HepG2 (cell line): ENCODE data around the gene OR10W1. TPM values are rescaled to one million over a fixed set of nuclear protein-coding genes. Genes with fewer than 3 reads are reported as not detected.

Experiments used
- ATAC-seq: fragments of 200-7000 bp; cut with Tn5 transposase; 3 replicates; pipeline ENCODE4 v1.9.1; 2020; ENCODE audit warnings: mild to moderate bottlenecking, moderate library complexity
- BruUV-seq: library from RNA; stranded (reverse); fragments of 400-500 nt; replicated peaks from 2 replicates; lab custom pipeline; 2021; lab: Mats Ljungman, UMichigan
- CTCF ChIA-PET: fragments of 300-600 bp; formaldehyde crosslinking; extraction: SDS; loops from one replicate; lab custom pipeline; 2021; ENCODE audit warnings: low total read pairs, inconsistent platforms, low intra/inter-chr PET ratio; lab: Yijun Ruan, JAX
- POLR2A ChIA-PET: fragments of 350-600 bp; sonication (Branson Sonifier 250); formaldehyde crosslinking; loops from one replicate; lab custom pipeline; 2020; ENCODE audit warnings: antibody characterized with exemption, inconsistent platforms; lab: Yijun Ruan, JAX
- DNase-seq: peaks from one replicate; pipeline ENCODE4 v3.0.0-alpha.2; 2015; ENCODE audit warnings: low spot score
- FAIRE-seq: peaks from 3 replicates; lab custom pipeline; 2011; peaks lifted over from hg19 to GRCh38; lab: Jason Lieb, UNC
- H2AFZ ChIP-seq: one replicate; pipeline ENCODE4 v1.6.1; 2011; ENCODE audit warnings: low read length, inconsistent platforms
- H3K27ac ChIP-seq: fragments of 300-600 bp; 3 replicates; pipeline ENCODE4 v1.8.0; 2011; ENCODE audit warnings: mixed run types, mild to moderate bottlenecking, mixed read lengths, low read length, inconsistent platforms; ENCODE audit not compliant: insufficient read depth; ENCODE audit errors: extremely low read length
- H3K27me3 ChIP-seq, 2 experiments: fragments of 200-600 bp in 1 of 2; 2 replicates in 1 of 2; 3 replicates in 1 of 2; pipeline versions ENCODE4 v1.6.0 to v1.8.0; 2011; ENCODE audit warnings: low read length in 2 of 2, mild to moderate bottlenecking in 2 of 2, moderate library complexity in 2 of 2, inconsistent platforms in 1 of 2; ENCODE audit not compliant: insufficient read depth in 2 of 2, control insufficient read depth in 1 of 2
- H3K36me3 ChIP-seq, 2 experiments: fragments of 200-600 bp in 1 of 2; replicated peaks in 1 of 2; 2 replicates in 1 of 2; 3 replicates in 1 of 2; pipeline versions ENCODE4 v1.5.1 to v1.8.0; 2011; ENCODE audit warnings: low read length in 2 of 2, inconsistent platforms in 1 of 2; ENCODE audit not compliant: insufficient read depth in 2 of 2, control insufficient read depth in 1 of 2
- H3K4me1 ChIP-seq: 2 replicates; pipeline ENCODE4 v1.5.1; 2012; ENCODE audit warnings: low read length, inconsistent platforms; ENCODE audit not compliant: insufficient read depth
- H3K4me2 ChIP-seq: 2 replicates; pipeline ENCODE4 v1.6.0; 2011; ENCODE audit warnings: low read depth, low read length, inconsistent platforms
- H3K4me3 ChIP-seq, 3 experiments: fragments of 200-600 bp in 1 of 3; sonication (generic), shearing (Covaris generic) in 1 of 3; replicated peaks in 1 of 3; 2 replicates each; pipeline ENCODE4 v1.5.1; 2011 to 2016; ENCODE audit warnings: low read length in 3 of 3, inconsistent platforms in 2 of 3, low read depth in 2 of 3, mild to moderate bottlenecking in 2 of 3, control low read depth in 1 of 3, mixed read lengths in 1 of 3; ENCODE audit not compliant: insufficient read depth in 1 of 3
- H3K79me2 ChIP-seq: one replicate; pipeline ENCODE4 v1.6.1; 2011; ENCODE audit warnings: low read length, inconsistent platforms; ENCODE audit not compliant: insufficient read depth
- H3K9ac ChIP-seq: 2 replicates; pipeline ENCODE4 v1.6.0; 2011; ENCODE audit warnings: mild to moderate bottlenecking, low read depth, low read length, inconsistent platforms; ENCODE audit not compliant: insufficient read depth
- H3K9me3 ChIP-seq: 2 replicates; pipeline ENCODE4 v1.5.1; 2012; ENCODE audit warnings: mild to moderate bottlenecking, low read length
- H4K20me1 ChIP-seq: 2 replicates; pipeline ENCODE4 v1.6.0; 2011; ENCODE audit warnings: inconsistent platforms, mild to moderate bottlenecking, low read length, moderate library complexity; ENCODE audit not compliant: insufficient read depth
- ARID5B ChIP-seq: IDR thresholded peaks from 2 replicates; pipeline ENCODE4 v1.4.0; 2020; ENCODE audit warnings: mild to moderate bottlenecking, missing genetic modification reagents
- CCDC6 ChIP-seq: sonication (generic); formaldehyde crosslinking; IDR thresholded peaks from 2 replicates; pipeline ENCODE4 v1.8.1; 2022; ENCODE audit warnings: mild to moderate bottlenecking, missing genetic modification reagents, moderate library complexity
- CTCF ChIP-seq: sonication (generic); formaldehyde crosslinking; IDR thresholded peaks from 2 replicates; pipeline ENCODE4 v1.5.0; 2020; ENCODE audit warnings: mild to moderate bottlenecking, missing genetic modification reagents, moderate library complexity
- KAT8 ChIP-seq: IDR thresholded peaks from 2 replicates; pipeline ENCODE4 v1.6.1; 2016; ENCODE audit warnings: missing genetic modification reagents, missing compliant biosample characterization
- NFATC3 ChIP-seq: sonication (generic); formaldehyde crosslinking; IDR thresholded peaks from 2 replicates; pipeline ENCODE4 v1.5.1; 2020; ENCODE audit warnings: mild to moderate bottlenecking, missing genetic modification reagents
- RAD21 ChIP-seq: fragments of 450-650 bp; formaldehyde crosslinking; IDR thresholded peaks from 2 replicates; pipeline ENCODE4 v1.5.0; 2020; ENCODE audit warnings: mild to moderate bottlenecking
- SIN3B ChIP-seq: fragments of 150-350 bp; IDR thresholded peaks from 2 replicates; pipeline ENCODE4 v1.6.1; 2014; ENCODE audit warnings: low read length
- SMC3 ChIP-seq: IDR thresholded peaks from 2 replicates; pipeline ENCODE4 v1.6.1; 2011; ENCODE audit warnings: low read length, improper control_type of control experiment
- STAG1 ChIP-seq: sonication (generic); formaldehyde crosslinking; IDR thresholded peaks from 2 replicates; pipeline ENCODE4 v1.4.0; 2020; ENCODE audit warnings: missing genetic modification reagents
- ZNF564 ChIP-seq: sonication (generic); formaldehyde crosslinking; IDR thresholded peaks from 2 replicates; pipeline ENCODE4 v1.8.1; 2023; ENCODE audit warnings: mild to moderate bottlenecking, missing genetic modification reagents
- ZNF891 ChIP-seq: sonication (generic); formaldehyde crosslinking; IDR thresholded peaks from 2 replicates; pipeline ENCODE4 v1.5.0; 2020; ENCODE audit warnings: mild to moderate bottlenecking, missing genetic modification reagents
- WGBS: methylation state at CpG from one replicate; pipeline ENCODE4 v1.1.6; 2017; ENCODE audit warnings: low lambda C conversion rate; 5-methylcytosine and 5-hydroxymethylcytosine counted together
- in situ Hi-C: cut with HindIII; loops from 2 replicates; pipeline ENCODE4 v1.10.0; 2017; ENCODE audit warnings: low pct_unique_long_range_greater_than_20kb; ENCODE audit not compliant: extremely low pct_ligation_motif_present
- intact Hi-C: fragments of 100-400 bp; cut with micrococcal nuclease; formaldehyde crosslinking; loops from one replicate; pipeline ENCODE4 v1.10.0; 2022; ENCODE audit not compliant: unreplicated experiment
- polyA plus RNA-seq, 8 experiments: library from polyadenylated mRNA; depleted of rRNA in 3 of 8; stranded (reverse) in 7 of 8; unstranded in 1 of 8; fragments of >200 nt; fragmentation: Illumina TruSeq in 4 of 8; extraction: Trizol in 4 of 8; gene quantifications; 2 replicates each; pipeline versions ENCODE4 v1.2.1 to v1.2.3, GENCODE V29; 2011 to 2016; ENCODE audit warnings: low read depth in 4 of 8, missing spikeins in 1 of 8, mixed read lengths in 1 of 8; ENCODE audit not compliant: insufficient read depth in 1 of 8
- total RNA-seq, 5 experiments: library from RNA; depleted of rRNA; stranded (reverse); fragments of >200 nt; fragmentation: Illumina TruSeq; extraction: Trizol; gene quantifications; 2 replicates each; pipeline ENCODE4 v1.2.3, GENCODE V29; 2016; ENCODE audit warnings: low read depth in 1 of 5
- TF ChIP-seq, protein P1 (sequence below): sonication (generic); formaldehyde crosslinking; IDR thresholded peaks from 2 replicates; pipeline ENCODE4 v1.4.0; 2020; ENCODE audit warnings: mild to moderate bottlenecking, missing genetic modification reagents

Gene OR10W1
- total and polyA plus RNA-seq, 2 of the 13 experiments (the other 11 are each of a cell fraction or from before 2014, with no cell fraction given), result not detected

DNA sequence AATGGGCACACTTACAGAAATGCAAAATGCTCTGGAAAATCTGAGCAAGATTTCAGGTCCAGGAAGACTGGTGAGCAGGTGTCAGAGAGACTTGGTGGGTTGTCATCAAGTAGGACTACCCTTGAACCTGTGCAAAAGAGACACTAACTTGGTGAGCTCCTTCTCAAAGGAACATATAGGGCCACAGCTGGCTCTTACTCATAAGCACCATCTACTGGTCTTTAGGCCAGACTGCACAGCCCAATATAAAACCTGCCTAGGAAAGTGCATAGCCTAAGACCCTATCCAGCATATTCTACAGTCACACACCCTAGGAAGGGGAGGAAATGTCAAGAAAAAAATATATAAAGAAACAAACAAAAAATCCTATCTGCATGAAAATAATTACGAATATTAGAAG is 18.2 kb upstream of the OR10W1 start:
- Histone ChIP-seq H3K9ac (no peak overlapping the region), H3K4me2 (no peak overlapping the region), H3K79me2 (no peaks in the 10 kb centered on the region), H3K4me3 (no peak overlapping the region), H4K20me1 (no peaks in the 10 kb centered on the region), H3K27me3 (no peaks in the 10 kb centered on the region), H2AFZ (no peak overlapping the region), H3K36me3 (no peaks in the 10 kb centered on the region), H3K9me3 (no peaks in the 10 kb centered on the region), H3K27ac (no peak overlapping the region), H3K4me1 (0 out of 2 replicates have a peak, but pooled peaks cover 9% of the 10 kb centered on the region)
- intact Hi-C loops, result loop anchor here (5.0 kb wide), 1 partner anchor 469 kb away; no protein-coding TSS in a partner anchor
- 0% methylated on average over 1 of the region's 1 CpG for WGBS
- BruUV-seq, result no TSS peak
- ChIA-PET POLR2A (interaction anchor here (1.0 to 1.1 kb wide), 2 partner anchors 225 to 508 kb away, joined by 3 read pairs; no protein-coding TSS in a partner anchor), CTCF (no interaction called here)
- DNase-seq (peak; percentile 54), ATAC-seq (peak; percentile 98), FAIRE-seq (peak; percentile 79)
- in situ Hi-C loops, result loop anchor here (10.0 to 25.0 kb wide), 2 partner anchors 461 to 624 kb away; partner anchors contain the start of genes CLP1 and ZDHHC5
- TF ChIP-seq CTCF (CRISPR knock-in tag) (peak; percentile 85), STAG1 (CRISPR knock-in tag) (peak; percentile 88), RAD21 (CRISPR knock-in tag) (peak; percentile 54), ZNF891 (CRISPR knock-in tag) (no peak), KAT8 (0 out of 2 replicates have a peak, but pooled peaks have one; percentile 16), NFATC3 (CRISPR knock-in tag) (no peak), SMC3 (peak; percentile 80), ARID5B (0 out of 2 replicates have a peak, but pooled peaks have one; percentile 10), CCDC6 (CRISPR knock-in tag) (0 out of 2 replicates have a peak, but pooled peaks have one; percentile 27), SIN3B (no peak), ZNF564 (no peak)
- TF ChIP-seq, protein P1, sequence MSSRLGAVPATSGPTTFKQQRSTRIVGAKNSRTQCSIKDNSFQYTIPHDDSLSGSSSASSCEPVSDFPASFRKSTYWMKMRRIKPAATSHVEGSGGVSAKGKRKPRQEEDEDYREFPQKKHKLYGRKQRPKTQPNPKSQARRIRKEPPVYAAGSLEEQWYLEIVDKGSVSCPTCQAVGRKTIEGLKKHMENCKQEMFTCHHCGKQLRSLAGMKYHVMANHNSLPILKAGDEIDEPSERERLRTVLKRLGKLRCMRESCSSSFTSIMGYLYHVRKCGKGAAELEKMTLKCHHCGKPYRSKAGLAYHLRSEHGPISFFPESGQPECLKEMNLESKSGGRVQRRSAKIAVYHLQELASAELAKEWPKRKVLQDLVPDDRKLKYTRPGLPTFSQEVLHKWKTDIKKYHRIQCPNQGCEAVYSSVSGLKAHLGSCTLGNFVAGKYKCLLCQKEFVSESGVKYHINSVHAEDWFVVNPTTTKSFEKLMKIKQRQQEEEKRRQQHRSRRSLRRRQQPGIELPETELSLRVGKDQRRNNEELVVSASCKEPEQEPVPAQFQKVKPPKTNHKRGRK (CRISPR knock-in tag), result 0 out of 2 replicates have a peak, but pooled peaks have one; percentile 56
